Ectodermal cell (in vitro differentiated cells): ENCODE data around the gene CIB4.

Source experiments
- H3K27ac ChIP-seq: 2 replicates; pipeline ENCODE4 v1.7.0; 2013; ENCODE audit warnings: mild to moderate bottlenecking, low read depth, low read length; ENCODE audit not compliant: insufficient read depth, poor library complexity, severe bottlenecking
- H3K27me3 ChIP-seq: 2 replicates; pipeline ENCODE4 v1.7.0; 2013; ENCODE audit warnings: mild to moderate bottlenecking, low read length; ENCODE audit not compliant: insufficient read depth, control insufficient read depth, poor library complexity, severe bottlenecking
- H3K36me3 ChIP-seq: one replicate; pipeline ENCODE4 v1.7.0; 2013; ENCODE audit warnings: low read length; ENCODE audit not compliant: control insufficient read depth, insufficient read depth
- H3K4me1 ChIP-seq: one replicate; pipeline ENCODE4 v1.7.0; 2013; ENCODE audit warnings: low read length; ENCODE audit not compliant: control insufficient read depth, insufficient read depth
- H3K4me3 ChIP-seq: 2 replicates; pipeline ENCODE4 v1.7.0; 2013; ENCODE audit warnings: low read depth, low read length, control low read depth; ENCODE audit not compliant: insufficient read depth
- H3K9me3 ChIP-seq: 2 replicates; pipeline ENCODE4 v1.7.0; 2013; ENCODE audit warnings: mild to moderate bottlenecking, low read length, moderate library complexity; ENCODE audit not compliant: control insufficient read depth
- whole genome bisulfite sequencing, 2 experiments: methylation state at CpG; one replicate each; pipeline ENCODE4 v1.1.7; 2013; ENCODE audit warnings: missing lambda C conversion rate in 2 of 2; 5-methylcytosine and 5-hydroxymethylcytosine counted together

CIB4 gene

GRCh38 chr2:26644188-26644835 is 3.1 kb upstream of the CIB4 start:
- Histone ChIP-seq H3K27ac (no peak overlapping the region), H3K4me3 (no peak overlapping the region), H3K36me3 (no peaks in the 10 kb centered on the region), H3K27me3 (peaks cover 6% of the 10 kb centered on the region), H3K4me1 (peaks cover 20% of the 10 kb centered on the region), H3K9me3 (no peaks in the 10 kb centered on the region)
- WGBS, 2 experiments = 91 to 95% methylated on average over 13 of the region's 13 CpGs

GRCh38 chr2:26642429-26642828 is 1.3 kb upstream of the CIB4 start:
- H3K4me1 ChIP-seq = peaks cover 13% of the 10 kb centered on the region
- H3K4me3 ChIP-seq = no peak overlapping the region
- no peaks in the 10 kb centered on the region for H3K36me3 ChIP-seq
- H3K27ac ChIP-seq = no peak overlapping the region
- H3K9me3 ChIP-seq = no peaks in the 10 kb centered on the region
- WGBS, 2 experiments = 55 to 64% methylated on average over 3 of the region's 3 CpGs
- H3K27me3 ChIP-seq = peaks cover 6% of the 10 kb centered on the region

DNA sequence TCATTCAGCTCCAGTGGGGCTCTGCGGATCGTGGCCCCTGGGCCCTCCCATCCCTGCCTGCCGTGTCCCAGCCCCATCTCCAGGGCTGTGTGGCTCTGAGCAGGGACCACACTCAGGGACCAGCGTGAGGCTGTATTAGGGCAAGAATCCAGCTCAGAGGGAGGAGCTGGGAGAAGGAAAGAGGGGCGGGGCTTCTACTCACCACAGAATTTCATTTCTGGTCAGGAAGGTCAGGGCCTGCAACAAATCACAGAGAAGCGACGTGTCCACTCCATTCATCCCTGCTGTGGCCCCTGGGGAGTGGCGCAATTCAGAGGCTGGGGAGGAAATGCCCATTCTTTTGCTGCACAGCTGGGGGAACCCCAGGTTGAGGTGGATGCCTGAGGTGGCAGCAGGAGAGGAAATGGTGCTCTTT is 828 bp downstream of the CIB4 start:
- Histone ChIP-seq H3K27ac (no peak overlapping the region), H3K4me3 (no peak overlapping the region), H3K9me3 (no peaks in the 10 kb centered on the region), H3K27me3 (peaks cover 6% of the 10 kb centered on the region), H3K36me3 (no peaks in the 10 kb centered on the region), H3K4me1 (peaks cover 14% of the 10 kb centered on the region)
- 66 to 70% methylated on average over 8 of the region's 8 CpGs for WGBS, 2 experiments

- 65 to 67% methylated on average over 6 to 8 of the region's 8 CpGs for whole genome bisulfite sequencing, 2 experiments
- Histone ChIP-seq H3K27me3 (peaks cover 6% of the 10 kb centered on the region), H3K4me3 (no peak overlapping the region), H3K27ac (no peak overlapping the region), H3K9me3 (no peaks in the 10 kb centered on the region), H3K4me1 (peaks cover 14% of the 10 kb centered on the region), H3K36me3 (no peaks in the 10 kb centered on the region)
Observed at GRCh38 chr2:26639685-26640243, 1.4 kb downstream of the CIB4 start.

GRCh38 chr2:26637811-26638310 is 3.3 kb downstream of the CIB4 start:
- no peaks in the 10 kb centered on the region for H3K36me3 ChIP-seq
- H3K9me3 ChIP-seq = no peaks in the 10 kb centered on the region
- no peak overlapping the region for H3K27ac ChIP-seq
- H3K4me1 ChIP-seq = peaks cover 14% of the 10 kb centered on the region
- no peaks in the 10 kb centered on the region for H3K27me3 ChIP-seq
- 93 to 95% methylated on average over 9 of the region's 9 CpGs for WGBS, 2 experiments
- no peak overlapping the region for H3K4me3 ChIP-seq

DNA sequence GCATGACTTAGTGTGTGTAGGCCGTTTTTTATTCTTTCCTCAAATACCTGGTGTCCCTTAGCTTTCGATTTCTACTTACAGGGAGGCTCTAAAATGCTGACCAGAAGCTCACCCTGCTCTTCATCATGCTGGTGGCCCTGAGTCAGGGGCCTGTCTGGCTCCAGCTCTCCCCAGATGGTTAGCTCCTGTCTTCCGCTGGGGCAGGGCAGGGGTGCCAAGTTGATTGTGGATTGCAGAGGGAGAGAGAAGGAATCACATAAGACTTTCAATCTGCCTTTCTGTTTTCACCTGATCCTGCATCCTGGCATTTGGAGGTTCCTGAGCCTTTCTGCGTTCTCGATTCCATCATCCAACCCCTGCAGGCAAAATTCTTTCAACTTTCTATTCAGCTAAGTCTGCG is 4.2 kb downstream of the CIB4 start:
- Histone ChIP-seq H3K27ac (no peak overlapping the region), H3K36me3 (no peaks in the 10 kb centered on the region), H3K4me1 (peaks cover 14% of the 10 kb centered on the region), H3K4me3 (no peak overlapping the region), H3K27me3 (no peaks in the 10 kb centered on the region), H3K9me3 (no peaks in the 10 kb centered on the region)
- 92% methylated on average over 6 of the region's 6 CpGs for WGBS, 2 experiments

- H3K36me3 ChIP-seq = no peaks in the 10 kb centered on the region
- H3K27ac ChIP-seq = no peak overlapping the region
- H3K9me3 ChIP-seq = no peaks in the 10 kb centered on the region
- peaks cover 17% of the 10 kb centered on the region for H3K4me1 ChIP-seq
- 89 to 97% methylated on average over 3 of the region's 3 CpGs for WGBS, 2 experiments
- H3K27me3 ChIP-seq = no peaks in the 10 kb centered on the region
- no peak overlapping the region for H3K4me3 ChIP-seq
Observed at GRCh38 chr2:26635401-26635800, 5.8 kb downstream of the CIB4 start.

GRCh38 chr2:26634636-26635230 is 6.4 kb downstream of the CIB4 start:
- H3K27me3 ChIP-seq = no peaks in the 10 kb centered on the region
- H3K27ac ChIP-seq = no peak overlapping the region
- H3K9me3 ChIP-seq = no peaks in the 10 kb centered on the region
- peaks cover 14% of the 10 kb centered on the region for H3K4me1 ChIP-seq
- no peak overlapping the region for H3K4me3 ChIP-seq
- WGBS, 2 experiments = 92 to 95% methylated on average over 11 of the region's 11 CpGs
- H3K36me3 ChIP-seq = no peaks in the 10 kb centered on the region

DNA sequence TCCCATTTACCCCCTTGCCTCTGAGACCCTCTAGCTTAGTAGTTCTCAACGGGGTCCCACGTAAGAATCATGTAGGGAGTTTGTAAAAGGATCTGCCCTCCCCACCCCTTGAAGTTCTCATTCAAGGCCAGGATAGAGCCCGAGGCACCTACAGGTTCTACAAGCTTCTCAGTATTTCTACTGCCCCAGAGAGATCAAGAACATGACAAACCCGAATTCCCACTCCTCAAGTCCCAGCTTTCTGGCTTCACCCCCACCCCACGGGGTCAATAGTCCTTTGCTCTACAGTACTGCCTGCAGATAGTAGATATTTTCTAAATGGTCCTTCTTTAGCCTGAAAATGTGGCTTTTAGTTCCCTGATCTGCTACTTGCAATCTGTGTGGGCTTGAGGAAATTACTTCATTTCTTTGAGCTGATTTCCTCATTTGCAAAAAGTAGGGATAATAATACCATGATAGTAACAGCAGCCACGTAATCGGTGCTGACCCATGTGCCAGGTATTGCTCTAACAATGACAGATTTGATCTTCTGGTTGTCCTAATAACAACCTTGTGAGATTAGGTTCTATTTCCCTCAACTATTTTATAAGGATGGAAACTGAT is 7.1 kb downstream of the CIB4 start:
- no peaks in the 10 kb centered on the region for H3K27me3 ChIP-seq
- H3K36me3 ChIP-seq = no peaks in the 10 kb centered on the region
- WGBS, 2 experiments = 92 to 96% methylated on average over 7 of the region's 7 CpGs
- H3K9me3 ChIP-seq = no peaks in the 10 kb centered on the region
- H3K4me1 ChIP-seq = peaks cover 14% of the 10 kb centered on the region
- H3K4me3 ChIP-seq = no peak overlapping the region
- no peak overlapping the region for H3K27ac ChIP-seq

DNA sequence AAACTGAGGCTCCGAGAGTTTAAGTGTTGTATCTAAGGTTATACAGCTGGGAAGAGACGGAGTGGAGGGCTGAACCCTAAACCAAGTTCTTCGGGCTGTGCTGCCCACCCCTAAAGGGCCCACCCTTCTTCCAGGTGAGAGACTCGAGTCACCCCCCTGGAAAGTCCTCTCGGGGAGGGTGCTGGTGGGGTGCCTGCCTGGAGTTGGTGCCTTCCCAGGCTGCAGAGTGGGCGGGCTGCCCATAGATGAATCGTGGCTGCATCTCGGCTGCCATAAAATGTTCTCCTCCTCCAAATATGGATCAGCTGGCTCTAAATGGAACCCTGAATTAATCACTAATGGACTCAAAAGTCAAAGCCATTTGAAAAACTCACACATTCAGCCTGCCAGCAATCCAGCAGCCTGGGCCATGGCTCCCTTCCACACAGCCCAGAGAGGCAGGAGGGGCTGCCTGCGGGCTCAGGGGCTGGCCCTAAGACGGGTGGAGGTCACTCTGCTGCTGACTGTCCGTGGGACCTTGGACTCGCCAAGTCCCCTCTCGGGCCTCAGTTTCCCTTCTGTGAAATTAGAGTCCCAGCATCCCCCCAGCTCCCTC is 7.7 kb downstream of the CIB4 start:
- Histone ChIP-seq H3K27me3 (no peaks in the 10 kb centered on the region), H3K9me3 (no peaks in the 10 kb centered on the region), H3K4me3 (no peak overlapping the region), H3K4me1 (peaks cover 16% of the 10 kb centered on the region), H3K27ac (no peak overlapping the region), H3K36me3 (no peaks in the 10 kb centered on the region)
- 91 to 93% methylated on average over 13 of the region's 13 CpGs for WGBS, 2 experiments
